Cerebellar cortex (tissue), 1 donor: Measurements from ENCODE around the gene SDK2.

Experiments used
- DNase-seq: peaks from one replicate; pipeline ENCODE4 v3.0.0-alpha.2; 2015; ENCODE audit warnings: low spot score

Gene SDK2, protein sequence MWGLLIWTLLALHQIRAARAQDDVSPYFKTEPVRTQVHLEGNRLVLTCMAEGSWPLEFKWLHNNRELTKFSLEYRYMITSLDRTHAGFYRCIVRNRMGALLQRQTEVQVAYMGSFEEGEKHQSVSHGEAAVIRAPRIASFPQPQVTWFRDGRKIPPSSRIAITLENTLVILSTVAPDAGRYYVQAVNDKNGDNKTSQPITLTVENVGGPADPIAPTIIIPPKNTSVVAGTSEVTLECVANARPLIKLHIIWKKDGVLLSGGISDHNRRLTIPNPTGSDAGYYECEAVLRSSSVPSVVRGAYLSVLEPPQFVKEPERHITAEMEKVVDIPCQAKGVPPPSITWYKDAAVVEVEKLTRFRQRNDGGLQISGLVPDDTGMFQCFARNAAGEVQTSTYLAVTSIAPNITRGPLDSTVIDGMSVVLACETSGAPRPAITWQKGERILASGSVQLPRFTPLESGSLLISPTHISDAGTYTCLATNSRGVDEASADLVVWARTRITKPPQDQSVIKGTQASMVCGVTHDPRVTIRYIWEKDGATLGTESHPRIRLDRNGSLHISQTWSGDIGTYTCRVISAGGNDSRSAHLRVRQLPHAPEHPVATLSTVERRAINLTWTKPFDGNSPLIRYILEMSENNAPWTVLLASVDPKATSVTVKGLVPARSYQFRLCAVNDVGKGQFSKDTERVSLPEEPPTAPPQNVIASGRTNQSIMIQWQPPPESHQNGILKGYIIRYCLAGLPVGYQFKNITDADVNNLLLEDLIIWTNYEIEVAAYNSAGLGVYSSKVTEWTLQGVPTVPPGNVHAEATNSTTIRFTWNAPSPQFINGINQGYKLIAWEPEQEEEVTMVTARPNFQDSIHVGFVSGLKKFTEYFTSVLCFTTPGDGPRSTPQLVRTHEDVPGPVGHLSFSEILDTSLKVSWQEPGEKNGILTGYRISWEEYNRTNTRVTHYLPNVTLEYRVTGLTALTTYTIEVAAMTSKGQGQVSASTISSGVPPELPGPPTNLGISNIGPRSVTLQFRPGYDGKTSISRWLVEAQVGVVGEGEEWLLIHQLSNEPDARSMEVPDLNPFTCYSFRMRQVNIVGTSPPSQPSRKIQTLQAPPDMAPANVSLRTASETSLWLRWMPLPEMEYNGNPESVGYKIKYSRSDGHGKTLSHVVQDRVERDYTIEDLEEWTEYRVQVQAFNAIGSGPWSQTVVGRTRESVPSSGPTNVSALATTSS (N-terminal part only)

DNA sequence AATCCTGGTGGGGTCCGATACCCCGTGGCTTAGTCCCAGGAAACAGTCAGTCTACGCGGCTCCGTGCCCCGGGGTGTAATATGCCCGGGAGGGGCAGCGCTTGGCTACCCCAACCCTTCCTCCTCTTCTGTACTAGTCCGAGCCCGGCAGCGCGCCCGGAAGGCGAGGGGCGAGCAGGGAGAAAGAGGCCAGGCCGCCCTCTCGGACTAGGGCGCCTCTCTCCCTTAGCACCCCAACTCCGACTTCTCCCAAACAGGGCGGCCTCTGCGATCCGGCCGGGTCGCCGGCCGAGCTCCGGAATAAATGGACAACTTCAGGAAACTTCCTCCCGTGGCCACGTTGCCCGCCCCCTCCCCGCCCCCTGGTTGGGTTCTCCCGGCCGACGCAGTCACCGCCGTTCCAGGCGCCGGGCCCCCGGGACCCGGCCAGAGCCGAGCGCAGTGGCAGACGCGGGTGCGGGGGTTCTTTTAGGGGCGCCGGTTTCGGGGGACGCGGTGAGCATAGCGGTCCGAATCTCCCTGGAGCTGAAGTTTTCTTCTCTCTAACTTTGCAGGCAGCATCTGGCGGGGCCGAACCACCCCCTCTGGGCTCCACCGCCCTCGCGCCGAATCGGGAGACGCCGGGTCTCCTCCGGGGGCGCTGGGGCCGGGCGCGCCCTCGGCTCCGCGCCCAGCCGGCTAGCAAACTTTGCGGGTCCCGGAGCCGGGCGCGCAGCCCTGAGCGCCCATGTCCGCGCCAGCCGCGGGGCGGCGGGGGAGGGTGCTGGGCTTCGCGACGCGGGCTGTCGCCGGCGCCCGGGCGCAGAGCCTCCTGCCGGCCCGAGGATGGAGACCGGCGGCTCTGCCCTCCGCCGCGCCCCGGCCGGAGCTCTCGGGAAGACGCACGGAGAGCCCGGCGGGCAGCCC lies at the start of gene SDK2:
TSS of gene SDK2 (minus strand) at position 301 of the 905 bp plus-strand sequence. CDS start 357 bp downstream, outside the sequence.
- DNase-seq = no peak

DNA sequence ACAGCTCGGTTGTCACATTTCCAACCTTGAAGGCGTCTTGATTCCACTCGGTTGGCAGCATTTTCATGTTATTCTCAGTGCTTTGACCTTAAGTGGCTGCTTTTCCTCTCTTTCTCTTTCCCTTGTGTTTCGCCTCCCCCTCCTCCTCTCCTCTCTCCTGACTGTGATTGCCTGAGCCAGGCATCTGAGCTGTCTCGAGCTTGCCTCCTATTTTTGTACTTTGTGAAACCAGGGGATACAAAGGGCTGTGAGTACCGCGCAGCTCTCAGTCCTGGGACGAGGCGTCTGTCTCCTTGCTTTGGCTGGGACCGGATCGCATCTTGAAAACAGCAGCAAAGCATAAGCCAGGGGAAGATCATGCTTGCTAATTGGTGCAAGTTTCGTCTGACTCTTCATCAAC lies 48.8 kb upstream of the SDK2 start:
- DNase-seq = no peak

DNA sequence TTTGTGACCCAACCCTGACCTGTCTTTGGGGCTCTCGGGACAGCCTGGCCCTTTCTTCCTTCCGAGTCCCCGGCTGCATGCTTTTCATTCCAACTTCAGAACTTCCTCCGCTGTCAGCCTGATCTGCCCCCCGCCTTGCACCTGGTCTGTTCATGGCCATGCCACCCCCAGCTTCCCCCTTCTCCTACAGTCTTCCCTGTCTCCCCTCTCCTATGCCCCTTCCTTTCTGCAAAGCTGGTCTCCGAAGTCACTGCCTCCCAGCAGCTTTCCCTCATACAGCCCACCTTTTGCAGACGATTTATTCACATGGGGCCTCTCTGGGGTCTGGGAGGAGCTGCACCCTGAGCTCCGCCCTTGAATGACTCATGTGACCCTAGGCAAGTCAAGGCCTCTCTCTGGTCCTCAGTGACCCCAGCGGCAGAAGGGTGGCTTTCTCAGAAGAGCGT lies 47.1 kb upstream of the SDK2 start:
- DNase-seq = no peak

DNA sequence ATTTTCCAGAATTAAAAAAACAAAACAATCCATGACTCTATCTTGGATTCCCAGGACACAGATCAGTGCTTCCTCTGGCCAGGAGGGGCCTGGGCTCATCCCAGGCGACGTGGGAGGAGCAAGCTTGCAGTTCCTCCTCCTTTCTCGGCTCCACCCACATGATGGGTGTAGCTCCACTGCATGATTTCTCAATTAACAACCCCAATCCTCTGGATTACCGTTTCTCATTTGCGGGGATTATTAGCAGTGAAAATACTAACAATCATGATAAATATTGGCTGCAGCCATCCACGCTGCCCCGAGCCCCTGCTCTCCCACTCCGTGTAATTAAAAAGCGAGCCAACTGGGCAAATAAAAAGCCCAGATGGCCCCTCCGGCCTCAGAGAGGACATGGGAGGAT lies 46.4 kb upstream of the SDK2 start:
- DNase-seq = no peak

DNA sequence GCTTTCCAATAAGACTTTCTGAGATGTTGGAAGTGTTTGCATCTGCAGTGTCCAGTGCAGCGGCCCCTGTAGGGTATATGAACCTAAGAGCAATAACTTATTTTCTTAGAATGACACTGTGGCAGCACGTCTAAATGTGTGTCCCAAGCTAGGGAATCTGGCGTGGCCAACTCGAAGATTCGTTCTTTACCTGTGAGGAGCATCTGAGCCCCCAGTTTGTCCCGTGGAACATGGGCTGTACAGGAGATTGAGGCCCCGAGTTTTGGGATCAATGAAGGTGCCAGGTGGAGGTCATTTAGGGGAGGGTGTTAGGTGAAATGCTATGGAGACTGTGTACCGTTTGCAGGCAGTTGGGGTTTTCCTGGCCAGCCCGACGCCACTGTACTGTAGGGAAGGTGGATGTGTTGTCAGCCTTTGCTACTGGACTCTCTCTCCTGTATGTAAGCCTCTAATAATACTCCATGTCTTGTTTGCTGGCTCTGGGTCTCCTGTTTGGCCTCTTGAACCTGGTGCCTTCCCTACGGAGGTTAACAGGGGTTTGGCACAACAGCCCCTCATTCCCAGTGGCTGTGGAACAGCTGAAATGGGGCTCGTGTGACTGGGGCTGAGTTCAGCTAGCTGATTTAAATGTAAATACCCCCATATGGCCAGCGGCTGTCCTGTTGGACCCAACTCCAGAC lies 45.5 kb upstream of the SDK2 start:
- DNase-seq = no peak

DNA sequence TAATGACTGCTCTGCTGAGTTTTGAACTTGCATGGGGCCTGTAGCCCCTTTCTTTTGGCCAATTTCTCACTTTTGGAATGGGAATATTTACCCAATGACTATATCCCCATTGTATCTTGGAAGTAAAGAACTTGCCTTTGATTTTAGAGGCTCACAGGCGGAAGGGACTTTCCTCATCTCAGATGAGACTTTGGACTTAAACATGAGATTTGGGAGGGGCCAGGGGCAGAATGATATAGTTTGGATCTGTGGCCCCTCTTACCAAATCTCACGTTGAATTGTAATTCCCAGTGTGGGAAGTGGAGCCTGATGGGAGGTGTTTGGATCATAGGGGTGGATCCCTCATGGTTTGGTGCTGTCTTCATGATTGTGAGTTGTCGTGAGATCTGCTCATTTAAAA lies 42.7 kb upstream of the SDK2 start:
- no peak for DNase-seq

DNA sequence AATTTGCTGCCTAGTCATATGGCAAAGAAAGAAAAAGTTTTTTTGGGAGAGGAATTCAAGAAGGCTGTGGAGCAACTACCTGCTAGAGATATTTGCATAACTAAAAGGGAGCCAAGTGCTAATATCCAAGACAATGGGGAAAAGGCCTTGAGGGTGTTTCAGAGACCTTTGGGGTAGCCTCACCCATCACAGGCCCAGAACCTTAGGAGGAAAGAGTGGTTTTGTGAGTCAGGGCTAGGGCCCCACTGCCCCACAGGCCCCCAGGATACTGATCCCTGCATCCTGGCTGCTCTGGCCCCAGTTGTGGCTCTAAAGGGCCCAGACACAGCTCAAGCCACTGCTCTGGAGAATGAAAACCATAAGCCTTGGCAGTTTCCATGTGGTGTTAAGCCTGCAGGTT lies 41.9 kb upstream of the SDK2 start:
- DNase-seq = no peak

DNA sequence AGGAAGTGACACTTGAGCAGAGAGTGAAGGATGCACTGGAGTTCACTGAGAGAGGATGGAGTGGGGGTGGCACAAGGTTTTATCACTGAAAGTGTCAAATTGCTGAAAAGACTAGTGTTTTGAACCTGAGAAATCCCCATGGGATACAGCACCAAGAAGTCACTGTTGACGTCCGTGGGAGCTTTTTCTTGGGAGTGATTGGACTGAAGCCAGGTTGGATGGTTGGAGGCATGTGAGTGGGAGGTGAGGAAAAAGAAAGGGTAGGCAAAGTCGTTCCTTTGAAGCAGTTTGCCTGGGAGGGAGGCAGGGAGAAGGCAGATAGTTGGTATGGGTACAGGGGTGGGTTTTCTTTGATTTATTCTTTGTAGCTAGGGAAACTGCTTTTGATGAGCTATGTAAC lies 39.9 kb upstream of the SDK2 start:
- no peak for DNase-seq

DNA sequence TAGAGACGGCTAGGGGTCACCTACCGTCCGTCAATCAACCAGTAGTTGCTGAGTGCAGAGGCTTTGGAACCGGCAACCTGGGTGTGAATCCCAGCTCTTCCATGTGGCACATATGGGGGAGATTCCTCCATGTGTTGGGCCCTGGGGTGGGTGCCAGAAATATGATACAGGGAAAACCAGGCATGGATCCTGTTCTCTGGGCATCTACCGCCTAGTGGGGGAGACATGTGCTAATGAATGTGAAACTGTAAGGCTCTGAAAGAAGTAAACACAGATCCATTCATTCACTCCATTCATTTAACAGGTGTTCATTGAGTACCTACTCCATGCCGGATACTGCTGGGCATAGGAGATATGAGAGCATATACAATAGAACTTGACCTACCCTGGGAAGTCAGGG lies 39.5 kb upstream of the SDK2 start:
- no peak for DNase-seq

DNA sequence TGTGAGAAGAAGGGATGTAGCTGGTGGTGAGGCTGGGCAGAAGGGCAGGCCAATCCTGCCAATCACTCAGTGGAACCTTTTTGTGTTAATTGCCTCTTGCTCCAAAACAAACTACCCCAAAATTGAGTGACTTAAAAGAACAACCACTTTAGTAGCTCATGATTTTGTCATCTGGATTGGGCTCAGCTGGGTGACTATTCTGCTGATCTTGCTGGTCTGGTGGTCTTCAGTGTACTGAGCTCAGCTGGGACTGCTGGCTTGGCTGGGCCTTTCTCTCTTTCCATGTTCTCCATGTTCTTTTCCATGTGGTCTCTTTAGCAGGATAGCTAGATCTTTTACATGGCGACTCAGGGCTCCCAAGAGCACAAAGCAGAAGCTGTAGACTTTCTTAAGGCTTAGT lies 37.7 kb upstream of the SDK2 start:
- no peak for DNase-seq

DNA sequence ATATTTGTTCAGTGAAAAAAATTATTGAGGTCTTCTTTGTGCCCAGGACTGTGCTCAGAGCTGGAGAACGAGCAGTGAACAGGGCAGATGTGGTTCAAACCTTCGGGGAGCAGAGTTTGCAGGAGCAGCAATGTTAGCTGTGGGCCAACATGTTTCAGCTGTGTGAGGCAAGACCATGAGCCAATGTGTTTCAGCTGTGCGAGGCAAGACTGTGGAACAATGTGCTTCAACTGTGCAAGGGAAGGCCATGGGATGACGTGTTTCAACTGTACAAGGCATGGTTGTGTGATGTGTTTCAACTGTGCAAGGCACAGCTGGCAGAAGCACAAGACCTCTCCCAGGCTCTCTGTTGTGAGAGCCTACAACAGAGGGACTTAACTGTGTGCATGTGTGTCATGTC lies 35.2 kb upstream of the SDK2 start:
- DNase-seq = no peak

DNA sequence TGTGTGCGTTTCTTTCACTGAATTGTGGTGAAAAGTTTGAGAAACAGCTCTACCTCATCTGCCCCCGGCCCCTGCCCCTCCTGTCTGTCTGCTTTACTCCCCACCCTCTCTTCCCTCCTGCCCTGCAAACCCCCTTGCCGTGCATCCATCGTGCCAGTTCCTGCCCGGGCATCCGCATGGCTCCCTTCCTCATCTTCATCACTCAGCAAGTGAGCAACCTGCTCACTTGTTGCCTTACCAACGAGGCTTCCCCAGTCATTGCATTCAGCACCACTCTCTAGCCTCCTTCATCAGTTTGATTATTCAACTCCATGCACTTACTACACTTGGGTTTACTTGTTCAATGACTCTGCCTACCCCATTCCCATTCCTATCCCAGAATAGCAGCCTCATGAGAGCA lies 34.8 kb upstream of the SDK2 start:
- DNase-seq = no peak

DNA sequence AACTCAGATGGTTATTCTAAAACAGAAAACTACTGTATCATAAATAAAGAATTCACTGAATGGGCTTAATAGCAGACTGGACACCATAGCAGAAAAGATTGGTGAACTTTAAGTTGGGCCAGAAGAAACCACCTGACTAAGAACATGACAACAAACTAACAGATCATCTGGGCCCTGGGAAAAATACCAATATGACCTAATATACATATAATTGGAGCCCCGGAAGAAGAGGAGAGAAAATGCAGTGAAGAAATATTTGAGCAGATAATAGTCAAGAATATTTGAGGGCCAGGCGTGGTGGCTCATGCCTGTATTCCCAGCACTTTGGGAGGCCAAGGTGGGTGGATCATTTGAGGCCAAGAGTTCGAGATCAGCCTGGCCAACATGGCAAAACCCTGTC lies 25.5 kb upstream of the SDK2 start:
- no peak for DNase-seq

DNA sequence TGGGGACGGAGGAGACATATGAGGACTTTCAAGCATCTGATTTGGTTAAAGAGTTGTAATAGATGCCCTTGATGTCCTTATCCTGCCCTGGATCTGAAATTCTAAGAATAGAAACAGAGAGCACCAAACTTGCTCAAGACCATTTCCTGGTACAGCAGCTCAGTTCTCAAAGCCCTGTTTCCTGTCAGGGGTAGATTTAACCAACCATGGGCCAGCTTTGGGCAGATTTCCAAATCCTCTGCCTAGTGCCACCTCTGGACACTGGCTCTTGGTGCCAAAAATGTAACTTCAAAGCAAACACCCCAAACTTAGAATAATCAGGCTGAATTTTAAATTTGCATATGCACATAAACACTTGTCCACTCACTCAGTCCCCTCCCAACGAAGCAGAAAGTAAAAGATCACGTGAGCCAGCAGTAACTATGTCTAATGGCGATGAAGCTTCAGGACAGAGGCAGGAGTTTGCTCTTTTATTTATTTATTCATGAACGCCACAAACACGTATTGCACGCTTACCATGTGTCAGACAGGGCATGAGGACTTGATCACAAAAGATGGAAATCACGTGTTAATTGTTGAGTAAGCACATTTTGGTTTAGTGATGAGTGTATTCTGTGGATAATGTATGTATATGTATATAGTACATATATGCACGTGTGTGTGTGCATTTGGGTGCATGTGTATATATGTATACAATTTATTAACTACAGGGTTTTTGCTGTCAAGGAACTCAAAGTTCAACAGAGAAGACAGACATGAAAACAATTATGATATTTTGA lies 23.1 kb upstream of the SDK2 start:
- no peak for DNase-seq

DNA sequence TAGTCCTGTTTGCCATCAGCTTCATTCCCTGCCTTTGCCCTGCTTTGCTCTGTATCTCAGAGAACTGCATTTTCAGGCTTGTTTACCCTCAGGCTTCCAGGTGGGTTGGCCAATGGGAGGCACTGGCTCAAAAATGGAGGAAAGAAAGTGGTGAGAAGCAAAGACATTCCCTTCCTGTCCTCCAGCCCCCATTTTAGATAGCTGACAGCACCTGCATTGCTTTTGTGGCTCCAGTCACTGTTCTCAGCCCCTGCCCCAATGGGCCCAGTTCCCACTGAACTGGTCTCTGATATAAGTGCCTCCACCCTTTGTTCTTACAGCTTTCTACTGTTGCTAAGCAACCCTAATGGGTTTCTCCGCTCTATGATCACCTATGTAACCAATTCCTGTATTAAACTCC lies 19.4 kb upstream of the SDK2 start:
- no peak for DNase-seq

DNA sequence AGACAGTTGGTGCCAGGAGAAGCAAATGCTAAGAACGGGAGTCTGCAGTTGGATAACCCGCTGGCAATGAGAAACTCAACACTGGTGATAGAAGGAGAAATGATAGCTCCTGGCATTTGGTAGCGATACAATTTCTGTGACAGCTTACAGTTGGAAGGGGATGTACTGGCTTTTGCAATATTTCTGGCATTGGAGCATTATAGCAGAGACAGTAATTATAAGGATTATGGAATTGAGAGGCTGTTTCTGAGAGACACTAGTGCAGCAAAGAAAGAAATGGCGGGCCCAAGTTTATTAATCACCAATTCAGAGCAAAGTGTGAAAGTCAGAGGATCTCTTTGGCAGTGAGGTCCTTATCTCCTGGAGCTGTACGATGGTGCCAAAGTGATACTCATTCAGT lies 16.1 kb upstream of the SDK2 start:
- DNase-seq = no peak

DNA sequence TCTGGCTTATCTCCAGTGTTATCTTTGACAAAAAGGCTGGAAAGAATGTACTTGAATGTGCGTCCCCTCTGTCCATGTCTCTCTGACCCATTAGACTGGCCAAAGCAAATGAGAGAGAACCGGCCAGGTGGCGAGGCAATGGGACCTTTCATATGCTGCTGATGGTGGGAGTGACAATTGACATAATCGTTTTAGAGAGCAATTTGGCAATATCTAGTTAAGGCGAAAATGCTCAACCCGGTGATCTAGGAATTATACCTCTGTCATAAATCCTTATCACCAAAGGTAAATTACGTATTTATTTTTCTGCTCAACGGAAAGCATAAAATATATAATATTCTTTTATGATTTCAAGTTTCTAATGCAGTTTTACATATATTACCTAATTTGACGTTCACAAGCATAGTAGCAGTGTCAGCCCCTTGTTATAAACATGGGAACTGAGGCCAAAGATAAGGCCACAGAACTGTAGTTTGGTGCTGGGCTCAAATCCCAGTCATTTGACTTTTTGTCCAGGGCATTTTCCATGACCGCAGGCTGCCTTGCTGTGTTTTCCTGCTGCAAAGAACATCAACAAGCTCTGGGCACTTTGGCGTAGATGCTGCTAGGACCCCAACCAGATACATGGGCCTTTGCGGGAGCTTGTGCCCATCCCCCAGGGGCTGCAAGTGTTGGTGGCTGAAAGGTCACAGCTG lies 14.7 kb upstream of the SDK2 start:
- no peak for DNase-seq

DNA sequence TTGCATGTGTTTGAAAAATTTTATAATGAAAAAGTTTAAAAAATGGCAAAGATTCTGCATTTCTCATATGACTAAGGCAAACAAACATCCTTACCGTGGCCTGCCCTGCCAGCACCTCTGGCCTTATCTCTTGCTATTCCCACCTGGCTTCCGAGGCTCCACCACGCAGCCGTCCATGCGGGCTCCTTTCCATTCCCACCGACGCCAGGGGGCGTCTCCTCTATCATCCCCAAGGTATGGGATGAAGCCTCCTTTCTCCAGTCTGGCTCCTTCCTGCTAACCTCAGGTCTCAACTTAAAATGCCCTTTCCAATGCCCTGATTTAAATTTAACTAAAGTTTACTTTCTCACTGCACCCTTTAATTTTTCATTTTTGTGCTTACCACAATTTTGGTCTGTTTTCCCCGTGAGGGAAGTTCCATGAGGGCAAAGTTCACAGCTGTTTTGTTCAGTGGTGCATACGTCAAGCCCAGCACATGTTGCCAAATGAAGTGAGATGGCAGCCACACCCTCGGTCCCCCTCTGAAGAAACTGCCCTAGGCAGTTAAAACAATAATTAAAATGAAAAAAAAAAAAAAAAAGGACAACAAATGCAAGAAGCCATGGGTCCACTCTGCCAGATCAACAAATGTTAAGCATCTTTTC lies 13.3 kb upstream of the SDK2 start:
- peak; percentile 28 for DNase-seq

DNA sequence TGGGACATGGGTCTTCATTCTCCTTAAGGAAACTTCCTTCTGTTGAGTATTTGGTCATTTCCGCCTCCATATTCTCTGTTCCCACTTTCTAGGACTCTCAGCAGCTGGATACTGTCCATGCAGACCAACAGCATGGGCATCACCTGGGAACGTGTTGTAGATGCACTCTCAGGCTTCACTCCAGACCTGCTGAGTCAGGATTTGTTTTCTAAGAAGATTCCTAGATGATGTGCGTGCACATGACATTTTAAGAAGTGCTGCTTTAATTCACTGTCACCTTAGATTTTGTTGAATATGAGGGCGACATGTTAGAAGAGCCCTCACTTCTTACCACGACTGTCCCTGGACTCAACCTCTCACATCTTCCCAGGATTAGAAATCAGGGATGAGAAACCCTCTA lies 10.0 kb upstream of the SDK2 start:
- DNase-seq = no peak
